Caki2 (cell line): Measurements from ENCODE around the gene SAMD11. TPM values are rescaled to one million over a fixed set of nuclear protein-coding genes. Genes with fewer than 3 reads are reported as not detected.

ENCODE experiments used
- DNase-seq: peaks from one replicate; pipeline ENCODE4 v3.0.0-alpha.2; 2015; ENCODE audit warnings: low read depth
- in situ Hi-C: cut with HindIII; loops from 2 replicates; pipeline ENCODE4 v1.10.0; 2016; ENCODE audit warnings: low sequenced_read_pairs, low pct_unique_long_range_greater_than_20kb, mixed read lengths
- total RNA-seq: library from RNA; depleted of rRNA; stranded (reverse); fragments of >200 nt; shearing (Covaris generic); gene quantifications from 2 replicates; pipeline ENCODE4 v1.2.3, GENCODE V29; 2014; ENCODE audit warnings: low replicate concordance

SAMD11 gene
- total RNA-seq, 1 experiment from 2014 or later: 69.4 TPM

GRCh38 chr1:952603-953002 lies 28.9 kb downstream of the SAMD11 start:
- in situ Hi-C loops: no loop called here
- DNase-seq: no peak

- in situ Hi-C loops: no loop called here
- no peak for DNase-seq
Observed at GRCh38 chr1:953524-954320, 30.0 kb downstream of the SAMD11 start.

- DNase-seq: no peak
- in situ Hi-C loops: no loop called here
Observed at GRCh38 chr1:954927-955326, 31.2 kb downstream of the SAMD11 start.

GRCh38 chr1:955474-955873 lies 31.8 kb downstream of the SAMD11 start:
- no peak for DNase-seq
- in situ Hi-C loops: no loop called here

GRCh38 chr1:956636-957035 lies 32.9 kb downstream of the SAMD11 start:
- no peak for DNase-seq
- in situ Hi-C loops: no loop called here

GRCh38 chr1:958823-959730 lies 35.4 kb downstream of the SAMD11 start, which contains the start of gene NOC2L:
NOC2L (minus strand) TSS chr1:959256; CDS start chr1:959240, 16 bp downstream.
- in situ Hi-C loops: no loop called here
- peak; percentile 67 for DNase-seq

GRCh38 chr1:959731-960362 lies 36.1 kb downstream of the SAMD11 start:
- no peak for DNase-seq
- in situ Hi-C loops: no loop called here

GRCh38 chr1:960363-961131 lies 36.8 kb downstream of the SAMD11 start, which contains the start of gene KLHL17:
KLHL17 (plus strand) TSS chr1:960584; CDS start chr1:960694, 110 bp downstream.
- in situ Hi-C loops: no loop called here
- DNase-seq: peak; percentile 30

- in situ Hi-C loops: no loop called here
- no peak for DNase-seq
Observed at GRCh38 chr1:961132-961669, 37.5 kb downstream of the SAMD11 start.

GRCh38 chr1:962381-963300 lies 38.9 kb downstream of the SAMD11 start:
- in situ Hi-C loops: no loop called here
- DNase-seq: no peak

- no peak for DNase-seq
- in situ Hi-C loops: no loop called here
Observed at GRCh38 chr1:963301-963651, 39.6 kb downstream of the SAMD11 start.

- DNase-seq: no peak
- in situ Hi-C loops: no loop called here
Observed at GRCh38 chr1:963746-964525, 40.2 kb downstream of the SAMD11 start.

GRCh38 chr1:964691-965525 lies 41.2 kb downstream of the SAMD11 start:
- DNase-seq: no peak
- in situ Hi-C loops: no loop called here

- in situ Hi-C loops: no loop called here
- DNase-seq: no peak
Observed at GRCh38 chr1:965526-966134, 41.9 kb downstream of the SAMD11 start.

GRCh38 chr1:966135-966703 lies 42.5 kb downstream of the SAMD11 start, which contains the start of gene PLEKHN1:
PLEKHN1 (plus strand) TSS chr1:966482; CDS start chr1:966532, 50 bp downstream.
- DNase-seq: peak; percentile 80
- in situ Hi-C loops: no loop called here
